OCI-LY3 (cell line): Measurements from ENCODE around the gene TRPC4AP.

Experiments used
- H2AFZ ChIP-seq: fragments of 200-600, 300-600 bp; shearing (Covaris generic); 2 replicates; pipeline ENCODE4 v1.6.0; 2014; ENCODE audit warnings: antibody characterized with exemption, low read depth, low read length
- H3K27ac ChIP-seq: fragments of 200-600, 300-600 bp; sonication (generic); 2 replicates; pipeline ENCODE4 v1.5.1; 2014; ENCODE audit warnings: mild to moderate bottlenecking, low read length, moderate library complexity, mixed read lengths
- H3K27me3 ChIP-seq: fragments of 200-600, 300-600 bp; sonication (generic); 2 replicates; pipeline ENCODE4 v1.6.1; 2014; ENCODE audit warnings: low read depth, low read length, mixed read lengths
- H3K36me3 ChIP-seq: fragments of 200-600, 300-600 bp; sonication (generic); replicated peaks from 2 replicates; pipeline ENCODE3; 2014; ENCODE audit warnings: low read depth, low read length, mixed read lengths
- H3K4me1 ChIP-seq: fragments of 300-600, 200-600 bp; sonication (generic); 2 replicates; pipeline ENCODE4 v1.6.1; 2014; ENCODE audit warnings: low read length, mixed read lengths
- H3K4me2 ChIP-seq: fragments of 200-600, 300-600 bp; sonication (generic); 2 replicates; pipeline ENCODE4 v1.6.1; 2014; ENCODE audit warnings: low read length, mixed read lengths
- H3K4me3 ChIP-seq: fragments of 300-600, 200-600 bp; sonication (generic); 2 replicates; pipeline ENCODE4 v1.5.1; 2014; ENCODE audit warnings: antibody characterized with exemption, mild to moderate bottlenecking, low read length, moderate library complexity
- H3K79me2 ChIP-seq: fragments of 300-600, 200-600 bp; shearing (Covaris generic); 2 replicates; pipeline ENCODE4 v1.6.1; 2014; ENCODE audit warnings: mild to moderate bottlenecking, low read length, mixed read lengths
- H3K9ac ChIP-seq: fragments of 300-600, 200-600 bp; shearing (Covaris generic); 2 replicates; pipeline ENCODE4 v1.6.0; 2014; ENCODE audit warnings: mild to moderate bottlenecking, low read length, moderate library complexity
- H3K9me3 ChIP-seq: fragments of 200-600, 300-600 bp; shearing (Covaris generic); 2 replicates; pipeline ENCODE4 v1.6.1; 2014; ENCODE audit warnings: low read length, mixed read lengths; ENCODE audit not compliant: insufficient read depth
- H4K20me1 ChIP-seq: fragments of 200-600, 300-600 bp; sonication (generic); 2 replicates; pipeline ENCODE4 v1.6.1; 2016; ENCODE audit warnings: low read length, mixed read lengths; ENCODE audit not compliant: insufficient read depth
- EZH2phosphoT487 ChIP-seq: fragments of 200-600 bp; shearing (Covaris generic); IDR thresholded peaks from 2 replicates; pipeline ENCODE4 v1.6.1; 2018; ENCODE audit warnings: antibody characterized with exemption, mixed run types, low read depth
- TF ChIP-seq, protein P1 (sequence below): fragments of 200-600, 300-600 bp; sonication (generic); IDR thresholded peaks from 2 replicates; pipeline ENCODE4 v1.5.1; 2014; ENCODE audit warnings: antibody characterized with exemption, low read length, low read depth

TRPC4AP gene

DNA sequence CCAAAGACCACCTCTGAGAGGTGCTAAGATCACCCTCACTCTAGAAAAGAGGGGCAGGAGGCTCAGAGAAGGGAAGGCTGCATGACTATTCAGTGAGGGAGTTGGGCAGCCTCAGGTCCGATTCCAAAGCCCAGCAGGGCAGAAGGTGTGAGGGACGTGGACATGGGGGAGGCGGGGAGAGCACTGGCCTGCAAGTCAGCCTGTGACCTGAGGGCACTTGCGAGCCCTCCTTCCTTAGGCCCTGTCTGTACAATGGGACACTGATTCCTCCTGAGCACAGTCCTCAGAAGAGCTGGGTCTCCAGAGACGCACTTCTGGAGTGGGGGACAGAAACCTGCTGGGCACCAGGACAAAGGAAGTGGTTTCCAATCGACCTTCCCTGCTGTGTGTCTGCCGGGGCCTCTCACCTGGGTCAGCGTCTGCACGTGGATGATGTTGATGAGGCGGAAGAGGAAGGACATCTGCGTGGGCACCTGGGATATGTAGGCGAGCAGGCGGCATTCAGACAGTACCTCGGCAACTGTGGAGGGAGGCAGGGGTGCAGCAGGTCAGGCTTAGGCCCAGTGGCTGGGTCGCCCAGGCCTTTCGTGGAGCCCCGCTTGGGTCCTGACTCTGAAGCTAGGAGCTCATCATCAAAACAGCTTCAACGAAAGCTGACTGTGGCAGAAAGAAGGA is 88.4 kb downstream of the TRPC4AP start:
- Histone ChIP-seq H3K4me3 (no peak overlapping the region), H3K9ac (no peak overlapping the region), H3K36me3 (peaks cover 52% of the 10 kb centered on the region), H3K4me1 (no peaks in the 10 kb centered on the region), H2AFZ (no peak overlapping the region), H3K9me3 (no peaks in the 10 kb centered on the region), H3K27ac (no peak overlapping the region), H3K79me2 (no peaks in the 10 kb centered on the region), H4K20me1 (no peaks in the 10 kb centered on the region), H3K4me2 (no peak overlapping the region), H3K27me3 (no peaks in the 10 kb centered on the region)
- TF ChIP-seq, protein P1, sequence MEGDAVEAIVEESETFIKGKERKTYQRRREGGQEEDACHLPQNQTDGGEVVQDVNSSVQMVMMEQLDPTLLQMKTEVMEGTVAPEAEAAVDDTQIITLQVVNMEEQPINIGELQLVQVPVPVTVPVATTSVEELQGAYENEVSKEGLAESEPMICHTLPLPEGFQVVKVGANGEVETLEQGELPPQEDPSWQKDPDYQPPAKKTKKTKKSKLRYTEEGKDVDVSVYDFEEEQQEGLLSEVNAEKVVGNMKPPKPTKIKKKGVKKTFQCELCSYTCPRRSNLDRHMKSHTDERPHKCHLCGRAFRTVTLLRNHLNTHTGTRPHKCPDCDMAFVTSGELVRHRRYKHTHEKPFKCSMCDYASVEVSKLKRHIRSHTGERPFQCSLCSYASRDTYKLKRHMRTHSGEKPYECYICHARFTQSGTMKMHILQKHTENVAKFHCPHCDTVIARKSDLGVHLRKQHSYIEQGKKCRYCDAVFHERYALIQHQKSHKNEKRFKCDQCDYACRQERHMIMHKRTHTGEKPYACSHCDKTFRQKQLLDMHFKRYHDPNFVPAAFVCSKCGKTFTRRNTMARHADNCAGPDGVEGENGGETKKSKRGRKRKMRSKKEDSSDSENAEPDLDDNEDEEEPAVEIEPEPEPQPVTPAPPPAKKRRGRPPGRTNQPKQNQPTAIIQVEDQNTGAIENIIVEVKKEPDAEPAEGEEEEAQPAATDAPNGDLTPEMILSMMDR = no peak
- TF ChIP-seq EZH2phosphoT487 = no peak

DNA sequence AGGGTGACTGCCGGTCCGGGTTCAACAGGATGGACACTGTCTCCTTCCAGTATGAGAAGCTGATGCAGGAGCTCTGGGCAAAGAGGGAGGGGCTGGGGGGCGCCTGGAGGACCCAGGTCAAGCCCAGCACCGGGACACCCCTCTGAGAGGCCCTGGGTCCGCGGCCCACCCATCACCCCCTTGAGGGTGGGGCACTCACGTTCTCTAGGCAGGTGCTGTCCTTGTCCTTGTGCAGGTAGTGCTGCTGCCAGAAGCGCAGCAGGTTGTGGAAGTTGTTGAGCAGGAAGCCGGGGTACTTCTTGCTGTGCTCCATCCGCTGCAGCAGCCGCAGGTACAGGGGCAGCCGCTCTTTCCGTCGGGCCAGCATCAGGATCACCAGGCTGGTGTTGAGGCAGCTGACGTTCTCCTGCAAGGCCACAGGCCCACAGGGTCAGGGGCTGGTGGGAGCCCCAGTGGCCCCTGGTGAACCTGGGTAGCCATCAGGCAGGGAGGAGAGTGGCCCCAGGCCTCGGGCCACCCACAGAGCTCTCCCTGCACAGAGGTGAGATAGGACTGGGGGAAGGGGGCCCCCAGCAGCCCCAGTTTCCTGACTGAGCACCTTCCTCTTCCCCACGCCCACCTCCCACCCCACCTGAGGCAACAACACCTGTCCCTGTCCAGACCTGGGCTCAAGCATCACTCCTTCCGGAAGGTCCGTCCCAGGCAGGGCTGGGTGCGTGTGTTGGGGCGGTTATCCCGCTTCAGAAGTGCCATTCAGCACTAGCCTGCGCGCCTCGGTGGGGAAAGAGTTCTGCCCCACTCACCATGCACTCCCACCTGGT is 89.2 kb downstream of the TRPC4AP start:
- H3K9ac ChIP-seq = no peak overlapping the region
- TF ChIP-seq, protein P1 = no peak
- TF ChIP-seq EZH2phosphoT487 = no peak
- H3K27me3 ChIP-seq = no peaks in the 10 kb centered on the region
- H3K9me3 ChIP-seq = no peaks in the 10 kb centered on the region
- no peak overlapping the region for H3K4me3 ChIP-seq
- no peaks in the 10 kb centered on the region for H4K20me1 ChIP-seq
- no peak overlapping the region for H3K4me2 ChIP-seq
- peaks cover 50% of the 10 kb centered on the region for H3K36me3 ChIP-seq
- no peaks in the 10 kb centered on the region for H3K4me1 ChIP-seq
- H2AFZ ChIP-seq = no peak overlapping the region
- H3K27ac ChIP-seq = no peak overlapping the region
- no peaks in the 10 kb centered on the region for H3K79me2 ChIP-seq

DNA sequence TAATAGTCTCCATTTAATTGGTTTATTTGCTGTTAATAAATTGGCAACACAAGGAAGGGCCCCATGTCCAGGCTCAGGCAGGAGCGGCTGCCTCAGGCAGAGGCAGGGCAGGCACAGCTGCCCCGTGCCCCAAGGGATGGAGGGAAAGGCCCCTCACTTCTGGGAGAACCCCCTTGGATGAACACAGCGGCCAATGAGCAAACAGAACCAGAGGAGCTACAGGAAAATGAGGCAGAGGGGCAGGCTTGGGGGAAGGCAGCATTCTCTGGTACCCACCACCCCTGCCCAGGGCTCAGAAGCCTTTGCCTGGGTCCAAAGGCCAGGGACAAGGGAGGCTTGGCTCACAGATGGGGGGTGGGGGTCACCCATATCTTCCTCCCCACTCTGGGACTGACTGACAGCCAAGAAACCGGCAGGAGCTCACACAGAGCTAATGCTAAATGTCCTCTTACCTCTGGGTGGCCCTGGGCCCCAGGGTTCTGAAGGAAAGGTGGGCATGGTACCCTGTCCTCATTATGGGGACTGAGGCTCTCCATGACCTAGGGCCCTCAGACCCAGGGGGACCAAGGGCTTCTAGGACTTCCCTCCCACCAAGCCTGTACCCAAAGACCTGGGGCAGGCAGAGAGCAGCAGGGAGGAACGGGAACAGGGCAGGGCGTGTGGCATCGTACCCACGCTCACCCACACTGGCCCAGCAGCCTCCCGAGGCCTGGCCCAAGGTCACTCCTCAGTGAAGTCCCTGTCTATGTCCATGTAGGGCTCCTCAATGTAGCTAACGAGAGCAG is 90.0 kb downstream of the TRPC4AP start:
- Histone ChIP-seq H4K20me1 (no peaks in the 10 kb centered on the region), H3K9ac (no peak overlapping the region), H3K4me2 (no peak overlapping the region), H3K4me1 (no peaks in the 10 kb centered on the region), H3K79me2 (no peaks in the 10 kb centered on the region), H3K27ac (no peak overlapping the region), H3K36me3 (peaks cover 42% of the 10 kb centered on the region), H3K4me3 (no peak overlapping the region), H3K27me3 (no peaks in the 10 kb centered on the region), H3K9me3 (no peaks in the 10 kb centered on the region), H2AFZ (no peak overlapping the region)
- no peak for TF ChIP-seq EZH2phosphoT487
- TF ChIP-seq, protein P1 = no peak; the same call in 1 of the 2 replicates
